IPS-20b (cell line): ENCODE measurements around the gene GAGE12E.
"Not testable (repeated sequence)": the region's sequence is repeated elsewhere in the genome, so short reads cannot be mapped to it uniquely, and the experiment has no call there.

Experiments
- H3K27ac ChIP-seq: one replicate; pipeline ENCODE4 v1.5.1; 2013; ENCODE audit warnings: low read length
- H3K27me3 ChIP-seq: 2 replicates; pipeline ENCODE4 v1.6.1; 2013; ENCODE audit warnings: mild to moderate bottlenecking, low read length, inconsistent platforms; ENCODE audit not compliant: insufficient read depth
- H3K36me3 ChIP-seq: 2 replicates; pipeline ENCODE4 v1.6.1; 2013; ENCODE audit warnings: low read depth, mild to moderate bottlenecking, inconsistent platforms, low read length, moderate library complexity; ENCODE audit not compliant: insufficient read depth
- H3K4me1 ChIP-seq: 2 replicates; pipeline ENCODE4 v1.6.1; 2013; ENCODE audit warnings: mild to moderate bottlenecking, control low read depth, inconsistent platforms, low read length, moderate library complexity; ENCODE audit not compliant: insufficient read depth
- H3K4me3 ChIP-seq: 2 replicates; pipeline ENCODE4 v1.5.1; 2013; ENCODE audit warnings: mild to moderate bottlenecking, low read length, inconsistent platforms
- H3K9ac ChIP-seq: 2 replicates; pipeline ENCODE4 v1.6.1; 2013; ENCODE audit warnings: low read depth, mild to moderate bottlenecking, inconsistent platforms, low read length, moderate library complexity
- H3K9me3 ChIP-seq: 2 replicates; pipeline ENCODE4 v1.6.1; 2013; ENCODE audit warnings: mild to moderate bottlenecking, low read depth, low read length, inconsistent platforms; ENCODE audit not compliant: insufficient read depth

Gene GAGE12E

GRCh38 chrX:49550989-49551388, at the start of gene GAGE12E:
Gene GAGE12E (plus strand): TSS chrX:49551289. CDS start chrX:49552444, 1,155 bp downstream.
- H3K27ac ChIP-seq, H3K36me3 ChIP-seq, H3K9ac ChIP-seq, H3K4me3 ChIP-seq, H3K4me1 ChIP-seq, H3K27me3 ChIP-seq, H3K9me3 ChIP-seq: not testable (repeated sequence)

- H3K9me3 ChIP-seq, H3K4me3 ChIP-seq, H3K9ac ChIP-seq, H3K4me1 ChIP-seq, H3K36me3 ChIP-seq, H3K27ac ChIP-seq, H3K27me3 ChIP-seq: not testable (repeated sequence)
Measured at GRCh38 chrX:49531877-49532276, 19.2 kb upstream of the GAGE12E start, which contains the start of gene GAGE12C. Gene GAGE12C (plus strand): TSS chrX:49532177. CDS start chrX:49533332, 1,155 bp downstream.

- not testable (repeated sequence) for H3K27me3 ChIP-seq, H3K9me3 ChIP-seq, H3K4me1 ChIP-seq, H3K4me3 ChIP-seq, H3K36me3 ChIP-seq, H3K27ac ChIP-seq, H3K9ac ChIP-seq
Measured at GRCh38 chrX:49541433-49541832, 9.7 kb upstream of the GAGE12E start, which contains the start of gene GAGE12D. Gene GAGE12D (plus strand): TSS chrX:49541733. CDS start chrX:49542888, 1,155 bp downstream.

GRCh38 chrX:49560542-49560941, 9.5 kb downstream of the GAGE12E start, which contains the start of gene GAGE12F:
Gene GAGE12F (plus strand): TSS chrX:49560842. CDS start chrX:49561997, 1,155 bp downstream.
- not testable (repeated sequence) for H3K9me3 ChIP-seq, H3K9ac ChIP-seq, H3K4me1 ChIP-seq, H3K36me3 ChIP-seq, H3K27ac ChIP-seq, H3K4me3 ChIP-seq, H3K27me3 ChIP-seq

- H3K4me3 ChIP-seq, H3K36me3 ChIP-seq, H3K9me3 ChIP-seq, H3K9ac ChIP-seq, H3K27ac ChIP-seq, H3K27me3 ChIP-seq, H3K4me1 ChIP-seq: not testable (repeated sequence)
Measured at GRCh38 chrX:49568728-49569127, 17.6 kb downstream of the GAGE12E start.

GRCh38 chrX:49569152-49569551, 18.1 kb downstream of the GAGE12E start:
- not testable (repeated sequence) for H3K4me3 ChIP-seq, H3K9ac ChIP-seq, H3K36me3 ChIP-seq, H3K27me3 ChIP-seq, H3K27ac ChIP-seq, H3K9me3 ChIP-seq, H3K4me1 ChIP-seq

- not testable (repeated sequence) for H3K9me3 ChIP-seq, H3K4me1 ChIP-seq, H3K27me3 ChIP-seq, H3K9ac ChIP-seq, H3K36me3 ChIP-seq, H3K27ac ChIP-seq, H3K4me3 ChIP-seq
Measured at GRCh38 chrX:49570100-49570499, 19.0 kb downstream of the GAGE12E start, which contains the start of gene GAGE12G. Gene GAGE12G (plus strand): TSS chrX:49570400. CDS start chrX:49571555, 1,155 bp downstream.

GRCh38 chrX:49579649-49580048, 28.6 kb downstream of the GAGE12E start, which contains the start of gene GAGE12H:
Gene GAGE12H (plus strand): TSS chrX:49579949. CDS start chrX:49581104, 1,155 bp downstream.
- H3K4me1 ChIP-seq, H3K4me3 ChIP-seq, H3K9ac ChIP-seq, H3K9me3 ChIP-seq, H3K27me3 ChIP-seq, H3K36me3 ChIP-seq, H3K27ac ChIP-seq: not testable (repeated sequence)

- H3K27ac ChIP-seq, H3K36me3 ChIP-seq, H3K9ac ChIP-seq, H3K27me3 ChIP-seq, H3K4me3 ChIP-seq, H3K9me3 ChIP-seq, H3K4me1 ChIP-seq: not testable (repeated sequence)
Measured at GRCh38 chrX:49589196-49589595, 38.1 kb downstream of the GAGE12E start, which contains the start of gene GAGE2A. Gene GAGE2A (plus strand): TSS chrX:49589496. CDS start chrX:49590651, 1,155 bp downstream.

- H3K9me3 ChIP-seq, H3K36me3 ChIP-seq, H3K4me1 ChIP-seq, H3K27ac ChIP-seq, H3K27me3 ChIP-seq, H3K9ac ChIP-seq, H3K4me3 ChIP-seq: not testable (repeated sequence)
Measured at GRCh38 chrX:49589769-49590478, 38.8 kb downstream of the GAGE12E start.

- H3K4me3 ChIP-seq, H3K36me3 ChIP-seq, H3K9me3 ChIP-seq, H3K4me1 ChIP-seq, H3K27ac ChIP-seq, H3K27me3 ChIP-seq, H3K9ac ChIP-seq: not testable (repeated sequence)
Measured at GRCh38 chrX:49590488-49590887, 39.4 kb downstream of the GAGE12E start.

GRCh38 chrX:49598720-49599119, 47.6 kb downstream of the GAGE12E start, which contains the start of gene GAGE1:
Gene GAGE1 (plus strand): TSS chrX:49599020. CDS start chrX:49600175, 1,155 bp downstream.
- not testable (repeated sequence) for H3K4me3 ChIP-seq, H3K9me3 ChIP-seq, H3K27ac ChIP-seq, H3K4me1 ChIP-seq, H3K27me3 ChIP-seq, H3K36me3 ChIP-seq, H3K9ac ChIP-seq
